H9 (cell line): Measurements from ENCODE around the gene BTBD19. TPM values are rescaled to one million over a fixed set of nuclear protein-coding genes. Genes with fewer than 3 reads are reported as not detected.

ENCODE experiments used
- DNase-seq: peaks from one replicate; pipeline ENCODE4 v3.0.0-alpha.2; 2017
- H2AFZ ChIP-seq: one replicate; pipeline ENCODE4 v1.6.1; 2013; ENCODE audit warnings: mild to moderate bottlenecking, low read length, control low read depth, moderate library complexity
- H2AK5ac ChIP-seq: 2 replicates; pipeline ENCODE4 v1.6.1; 2013; ENCODE audit warnings: low read length, control low read depth, mixed read lengths; ENCODE audit not compliant: insufficient read length
- H2BK120ac ChIP-seq: one replicate; pipeline ENCODE4 v1.6.1; 2013; ENCODE audit warnings: low read depth, mild to moderate bottlenecking, low read length, control low read depth, inconsistent platforms; ENCODE audit not compliant: poor library complexity, severe bottlenecking
- H2BK12ac ChIP-seq: 2 replicates; pipeline ENCODE4 v1.6.1; 2013; ENCODE audit warnings: low read length, control low read depth, mixed read lengths, low read depth; ENCODE audit not compliant: insufficient read length
- H2BK15ac ChIP-seq: 2 replicates; pipeline ENCODE4 v1.6.1; 2013; ENCODE audit warnings: low read depth, low read length, control low read depth
- H2BK20ac ChIP-seq: one replicate; pipeline ENCODE4 v1.6.1; 2013; ENCODE audit warnings: low read depth, mild to moderate bottlenecking, low read length, control low read depth, inconsistent platforms; ENCODE audit not compliant: poor library complexity, severe bottlenecking
- H2BK5ac ChIP-seq: 2 replicates; pipeline ENCODE4 v1.6.1; 2013; ENCODE audit warnings: low read length, control low read depth, mixed read lengths; ENCODE audit not compliant: insufficient read length
- H3K14ac ChIP-seq: 2 replicates; pipeline ENCODE4 v1.6.1; 2013; ENCODE audit warnings: low read length, control low read depth; ENCODE audit not compliant: insufficient read depth
- H3K18ac ChIP-seq: 2 replicates; pipeline ENCODE4 v1.6.1; 2013; ENCODE audit warnings: low read depth, mild to moderate bottlenecking, mixed read lengths, low read length, control low read depth; ENCODE audit not compliant: insufficient read length
- H3K23ac ChIP-seq: 2 replicates; pipeline ENCODE4 v1.6.1; 2013; ENCODE audit warnings: low read length, control low read depth, mixed read lengths, low read depth; ENCODE audit not compliant: insufficient read length
- H3K23me2 ChIP-seq: 2 replicates; pipeline ENCODE4 v1.6.1; 2013; ENCODE audit warnings: low read depth, mild to moderate bottlenecking, mixed read lengths, low read length, control low read depth; ENCODE audit not compliant: insufficient read length, poor library complexity, severe bottlenecking
- H3K27ac ChIP-seq: 2 replicates; pipeline ENCODE4 v1.5.1; 2013; ENCODE audit warnings: low read length, control low read depth, mixed read lengths, low read depth; ENCODE audit not compliant: insufficient read length
- H3K27me3 ChIP-seq: 2 replicates; pipeline ENCODE4 v1.6.1; 2013; ENCODE audit warnings: low read length, control low read depth, inconsistent platforms; ENCODE audit not compliant: insufficient read depth
- H3K4ac ChIP-seq: 2 replicates; pipeline ENCODE4 v1.6.1; 2013; ENCODE audit warnings: low read depth, mild to moderate bottlenecking, control low read depth, inconsistent platforms, low read length, moderate library complexity
- H3K4me1 ChIP-seq: 2 replicates; pipeline ENCODE4 v1.6.1; 2013; ENCODE audit warnings: low read length, control low read depth, inconsistent platforms; ENCODE audit not compliant: insufficient read depth
- H3K4me2 ChIP-seq: 2 replicates; pipeline ENCODE4 v1.6.1; 2013; ENCODE audit warnings: low read length, control low read depth, mixed read lengths; ENCODE audit not compliant: insufficient read length, insufficient read depth
- H3K56ac ChIP-seq: 2 replicates; pipeline ENCODE4 v1.6.1; 2013; ENCODE audit warnings: low read depth, mild to moderate bottlenecking, mixed read lengths, low read length, control low read depth; ENCODE audit not compliant: insufficient read length
- H3K79me1 ChIP-seq: 2 replicates; pipeline ENCODE4 v1.6.1; 2013; ENCODE audit warnings: low read depth, mild to moderate bottlenecking, moderate library complexity, low read length, control low read depth, inconsistent platforms; ENCODE audit not compliant: insufficient read depth, poor library complexity, severe bottlenecking
- H3K79me2 ChIP-seq: 2 replicates; pipeline ENCODE4 v1.6.1; 2013; ENCODE audit warnings: low read length, control low read depth, inconsistent platforms; ENCODE audit not compliant: insufficient read depth
- H3K9ac ChIP-seq: 2 replicates; pipeline ENCODE4 v1.6.1; 2013; ENCODE audit warnings: low read length, control low read depth, mixed read lengths; ENCODE audit not compliant: insufficient read length; ENCODE audit errors: extremely low read depth
- H3K9me3 ChIP-seq: one replicate; pipeline ENCODE4 v1.6.1; 2013; ENCODE audit warnings: low read depth, low read length, inconsistent platforms; ENCODE audit not compliant: control insufficient read depth
- H3T11ph ChIP-seq: one replicate; pipeline ENCODE4 v1.6.1; 2013; ENCODE audit warnings: mild to moderate bottlenecking, low read length, control low read depth, inconsistent platforms
- H4K20me1 ChIP-seq: one replicate; pipeline ENCODE4 v1.6.1; 2013; ENCODE audit not compliant: control insufficient read depth, insufficient read length, insufficient read depth
- H4K5ac ChIP-seq: 2 replicates; pipeline ENCODE4 v1.6.1; 2013; ENCODE audit warnings: low read depth, mild to moderate bottlenecking, mixed read lengths, low read length, control low read depth; ENCODE audit not compliant: insufficient read length
- H4K8ac ChIP-seq: replicated peaks from 2 replicates; pipeline ENCODE4 v1.6.1; 2013; ENCODE audit warnings: low read length, control low read depth, mixed read lengths, low read depth; ENCODE audit not compliant: insufficient read length
- H4K91ac ChIP-seq: 2 replicates; pipeline ENCODE4 v1.6.1; 2013; ENCODE audit warnings: low read depth, mild to moderate bottlenecking, moderate library complexity, mixed read lengths, low read length, control low read depth; ENCODE audit not compliant: insufficient read length
- H3K27ac Mint-ChIP-seq, 3 experiments: 2 replicates in 2 of 3; 3 replicates in 1 of 3; pipeline ENCODE4 v1.8.0; 2020 to 2021; ENCODE audit warnings: mixed read lengths in 3 of 3, mild to moderate bottlenecking in 1 of 3, moderate library complexity in 1 of 3
- H3K27me3 Mint-ChIP-seq: 2 replicates; pipeline ENCODE4 v1.8.0; 2021; ENCODE audit warnings: low read depth, mild to moderate bottlenecking, moderate library complexity, mixed read lengths
- H3K36me3 Mint-ChIP-seq, 3 experiments: 2 replicates in 2 of 3; 3 replicates in 1 of 3; pipeline ENCODE4 v1.8.0; 2020 to 2021; ENCODE audit warnings: low read depth in 3 of 3, mixed read lengths in 3 of 3; ENCODE audit not compliant: insufficient read depth in 1 of 3
- H3K4me1 Mint-ChIP-seq, 2 experiments: 2 replicates each; pipeline ENCODE4 v1.8.0; 2020; ENCODE audit warnings: mixed read lengths in 2 of 2
- H3K4me3 Mint-ChIP-seq, 2 experiments: 2 replicates in 1 of 2; 3 replicates in 1 of 2; pipeline ENCODE4 v1.8.0; 2020 to 2021; ENCODE audit warnings: mild to moderate bottlenecking in 2 of 2, mixed read lengths in 2 of 2, moderate library complexity in 1 of 2
- H3K9me3 Mint-ChIP-seq, 2 experiments: 2 replicates in 1 of 2; 3 replicates in 1 of 2; pipeline ENCODE4 v1.8.0; 2020; ENCODE audit warnings: mild to moderate bottlenecking in 2 of 2, mixed read lengths in 2 of 2, moderate library complexity in 1 of 2
- WGBS: extraction: QIAGEN DNeasy Blood & Tissue Kit; methylation state at CpG from one replicate; pipeline ENCODE4 v1.1.7; 2013; ENCODE audit warnings: missing lambda C conversion rate, low lambda C conversion rate, mixed read lengths; ENCODE audit not compliant: insufficient read length; ENCODE audit errors: extremely low coverage; 5-methylcytosine and 5-hydroxymethylcytosine counted together
- total RNA-seq: library from RNA; stranded (reverse); gene quantifications from 2 replicates; pipeline ENCODE4 v1.2.1, GENCODE V29; 2021
- TF ChIP-seq, protein P1 (sequence below): fragments of 200-600 bp; sonication (generic); conservative IDR thresholded peaks from 3 replicates; pipeline ENCODE4 v1.8.0; 2021; ENCODE audit warnings: antibody characterized with exemption, mild to moderate bottlenecking

The BTBD19 gene
- total RNA-seq, 1 experiment from 2014 or later, result 1.9 TPM

DNA sequence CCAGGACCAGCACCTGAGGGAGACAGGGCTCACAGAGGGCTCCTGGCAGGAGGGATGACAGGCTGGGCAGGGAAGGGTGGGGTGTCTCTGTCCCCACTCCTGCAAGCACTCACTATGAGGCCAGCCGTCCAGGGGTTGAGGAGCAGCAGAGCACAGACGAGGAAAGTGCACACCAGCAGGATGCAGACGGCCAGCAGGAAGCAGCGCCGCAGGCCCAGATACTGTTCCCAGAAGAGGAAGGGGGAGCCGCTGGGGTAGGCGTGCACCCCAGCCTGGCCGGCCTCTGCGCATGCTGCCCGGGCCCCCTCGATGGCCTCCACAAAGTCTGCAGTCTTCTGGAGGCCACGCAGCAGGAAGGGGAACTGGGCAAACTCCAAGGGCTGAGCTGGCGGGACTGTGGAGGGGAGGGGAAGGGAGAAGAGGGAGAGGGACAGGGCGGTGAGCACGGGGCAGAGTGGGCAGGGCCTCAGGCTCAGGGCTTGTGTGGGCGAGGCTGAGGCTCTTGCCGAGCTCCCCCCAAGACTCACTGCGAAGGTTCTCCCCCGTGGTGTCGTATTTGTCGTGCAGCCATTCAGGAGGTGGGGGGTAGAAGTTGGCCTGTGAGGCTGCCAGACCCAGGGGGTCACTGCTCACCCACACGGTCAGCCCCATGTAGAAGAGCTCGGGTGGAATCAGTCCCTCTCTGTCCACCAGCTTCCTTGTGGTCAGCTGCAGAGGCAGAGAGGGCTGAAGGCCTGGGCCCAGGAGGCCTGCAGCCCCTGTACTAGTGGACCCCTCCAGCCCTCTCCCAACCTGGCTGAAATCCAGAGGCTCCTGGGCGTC is 18.3 kb downstream of the BTBD19 start:
- H3K9me3 Mint-ChIP-seq, result no peaks in the 10 kb centered on the region
- Histone ChIP-seq H2BK120ac (no peak overlapping the region), H3K23me2 (no peaks in the 10 kb centered on the region), H2BK5ac (no peak overlapping the region), H4K8ac (no peak overlapping the region), H3K23ac (no peak overlapping the region), H3K79me1 (no peaks in the 10 kb centered on the region), H3K4ac (no peak overlapping the region), H2BK20ac (no peak overlapping the region), H3K27ac (no peak overlapping the region), H2BK12ac (no peak overlapping the region), H2AFZ (no peak overlapping the region), H3K9me3 (no peaks in the 10 kb centered on the region), H2AK5ac (no peak overlapping the region), H3K79me2 (no peaks in the 10 kb centered on the region), H4K5ac (no peak overlapping the region), H3K56ac (no peak overlapping the region), H3K4me1 (no peaks in the 10 kb centered on the region), H3K27me3 (no peaks in the 10 kb centered on the region), H4K91ac (no peak overlapping the region), H3T11ph (no peak overlapping the region), H2BK15ac (no peak overlapping the region), H3K9ac (no peak overlapping the region), H3K14ac (no peak overlapping the region), H3K18ac (no peak overlapping the region), H4K20me1 (no peaks in the 10 kb centered on the region), H3K4me2 (no peak overlapping the region)
- DNase-seq, result peak; percentile 48
- no peaks in the 10 kb centered on the region; the same call in 1 of the 2 replicates for H3K27me3 Mint-ChIP-seq
- no CpG with 5 or more reads among the region's 24 CpGs for WGBS
- peak overlapping the region in 1 of 3 experiments; percentile 77; a peak in 1 of 7 replicates for H3K27ac Mint-ChIP-seq
- TF ChIP-seq, protein P1, sequence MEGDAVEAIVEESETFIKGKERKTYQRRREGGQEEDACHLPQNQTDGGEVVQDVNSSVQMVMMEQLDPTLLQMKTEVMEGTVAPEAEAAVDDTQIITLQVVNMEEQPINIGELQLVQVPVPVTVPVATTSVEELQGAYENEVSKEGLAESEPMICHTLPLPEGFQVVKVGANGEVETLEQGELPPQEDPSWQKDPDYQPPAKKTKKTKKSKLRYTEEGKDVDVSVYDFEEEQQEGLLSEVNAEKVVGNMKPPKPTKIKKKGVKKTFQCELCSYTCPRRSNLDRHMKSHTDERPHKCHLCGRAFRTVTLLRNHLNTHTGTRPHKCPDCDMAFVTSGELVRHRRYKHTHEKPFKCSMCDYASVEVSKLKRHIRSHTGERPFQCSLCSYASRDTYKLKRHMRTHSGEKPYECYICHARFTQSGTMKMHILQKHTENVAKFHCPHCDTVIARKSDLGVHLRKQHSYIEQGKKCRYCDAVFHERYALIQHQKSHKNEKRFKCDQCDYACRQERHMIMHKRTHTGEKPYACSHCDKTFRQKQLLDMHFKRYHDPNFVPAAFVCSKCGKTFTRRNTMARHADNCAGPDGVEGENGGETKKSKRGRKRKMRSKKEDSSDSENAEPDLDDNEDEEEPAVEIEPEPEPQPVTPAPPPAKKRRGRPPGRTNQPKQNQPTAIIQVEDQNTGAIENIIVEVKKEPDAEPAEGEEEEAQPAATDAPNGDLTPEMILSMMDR, result no peak
- peaks cover 6 to 12% of the 10 kb centered on the region in 2 experiments for H3K4me1 Mint-ChIP-seq
- no peak overlapping the region for H3K4me3 Mint-ChIP-seq
- no peaks in the 10 kb centered on the region for H3K36me3 Mint-ChIP-seq
